Stomach smooth muscle (tissue), 2 donors: ENCODE data around the gene ZMAT2.
"Not testable (repeated sequence)": the region's sequence is repeated elsewhere in the genome, so short reads cannot be mapped to it uniquely, and the experiment has no call there.

ENCODE experiments used
- H3K27ac ChIP-seq: one replicate; pipeline ENCODE4 v1.7.0; 2013; ENCODE audit warnings: mild to moderate bottlenecking, low read length, inconsistent platforms
- H3K27me3 ChIP-seq, 2 donors: one replicate each; pipeline ENCODE4 v1.7.0; 2013; ENCODE audit warnings: low read length in 2 of 2; ENCODE audit not compliant: insufficient read depth in 2 of 2, control insufficient read depth in 1 of 2
- H3K36me3 ChIP-seq, 2 donors: one replicate each; pipeline ENCODE4 v1.7.0; 2013; ENCODE audit warnings: low read length in 2 of 2; ENCODE audit not compliant: control insufficient read depth in 2 of 2, insufficient read depth in 2 of 2
- H3K4me1 ChIP-seq: one replicate; pipeline ENCODE4 v1.7.0; 2013; ENCODE audit warnings: low read length; ENCODE audit not compliant: control insufficient read depth, insufficient read depth
- H3K4me3 ChIP-seq, 2 donors: one replicate each; pipeline ENCODE4 v1.7.0; 2013; ENCODE audit warnings: low read length in 2 of 2
- H3K9ac ChIP-seq, 2 donors: one replicate each; pipeline ENCODE4 v1.7.0; 2013; ENCODE audit warnings: low read length in 2 of 2, mild to moderate bottlenecking in 1 of 2
- H3K9me3 ChIP-seq, 2 donors: one replicate each; pipeline ENCODE4 v1.7.0; 2013; ENCODE audit warnings: low read length in 2 of 2; ENCODE audit not compliant: control insufficient read depth in 2 of 2
- donor health status: healthy.
- donor health status: Pancreatic carcinoma.

Gene ZMAT2

GRCh38 chr5:140674211-140674610 lies 26.0 kb upstream of the ZMAT2 start:
- Histone ChIP-seq H3K27ac (no peak overlapping the region), H3K4me3 (no peak overlapping the region), H3K36me3 (peaks cover 31 to 44% of the 10 kb centered on the region in 2 donors), H3K4me1 (no peaks in the 10 kb centered on the region), H3K9ac (no peak overlapping the region), H3K9me3 (no peaks in the 10 kb centered on the region), H3K27me3 (no peaks in the 10 kb centered on the region)

- Histone ChIP-seq H3K9ac (no peak overlapping the region), H3K27ac (no peak overlapping the region), H3K36me3 (peaks cover 32 to 44% of the 10 kb centered on the region in 2 donors), H3K4me1 (no peaks in the 10 kb centered on the region), H3K4me3 (no peak overlapping the region), H3K27me3 (no peaks in the 10 kb centered on the region), H3K9me3 (no peaks in the 10 kb centered on the region)
These were observed 25.6 kb upstream of the ZMAT2 start for GRCh38 chr5:140674629-140675028.

- Histone ChIP-seq H3K4me3 (no peak overlapping the region), H3K27ac (no peak overlapping the region), H3K36me3 (peaks cover 42 to 59% of the 10 kb centered on the region in 2 donors), H3K9ac (no peak overlapping the region), H3K27me3 (no peaks in the 10 kb centered on the region), H3K4me1 (no peaks in the 10 kb centered on the region), H3K9me3 (no peaks in the 10 kb centered on the region)
These were observed 22.3 kb upstream of the ZMAT2 start for GRCh38 chr5:140677947-140678346.

DNA sequence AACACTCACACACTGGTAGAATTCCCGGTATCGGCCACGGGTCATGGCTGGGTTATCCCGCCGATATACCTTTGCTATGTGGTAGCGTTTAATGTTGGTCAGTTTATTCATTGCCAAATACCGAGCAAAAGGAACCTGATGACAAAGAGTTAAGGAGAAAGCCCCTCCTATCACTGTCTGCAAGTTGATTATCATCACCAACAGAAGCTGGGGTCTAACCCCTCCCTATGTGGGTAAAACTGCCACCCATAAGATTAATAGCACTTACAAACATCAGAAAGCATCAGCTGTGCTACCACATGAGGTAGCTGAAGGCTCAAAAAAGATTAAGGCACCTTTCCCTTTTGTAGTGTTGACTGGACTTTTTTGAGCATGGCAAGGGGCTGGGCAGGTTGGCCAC lies 21.3 kb upstream of the ZMAT2 start:
- peaks cover 48 to 59% of the 10 kb centered on the region in 2 donors for H3K36me3 ChIP-seq
- H3K27ac ChIP-seq, result no peak overlapping the region

DNA sequence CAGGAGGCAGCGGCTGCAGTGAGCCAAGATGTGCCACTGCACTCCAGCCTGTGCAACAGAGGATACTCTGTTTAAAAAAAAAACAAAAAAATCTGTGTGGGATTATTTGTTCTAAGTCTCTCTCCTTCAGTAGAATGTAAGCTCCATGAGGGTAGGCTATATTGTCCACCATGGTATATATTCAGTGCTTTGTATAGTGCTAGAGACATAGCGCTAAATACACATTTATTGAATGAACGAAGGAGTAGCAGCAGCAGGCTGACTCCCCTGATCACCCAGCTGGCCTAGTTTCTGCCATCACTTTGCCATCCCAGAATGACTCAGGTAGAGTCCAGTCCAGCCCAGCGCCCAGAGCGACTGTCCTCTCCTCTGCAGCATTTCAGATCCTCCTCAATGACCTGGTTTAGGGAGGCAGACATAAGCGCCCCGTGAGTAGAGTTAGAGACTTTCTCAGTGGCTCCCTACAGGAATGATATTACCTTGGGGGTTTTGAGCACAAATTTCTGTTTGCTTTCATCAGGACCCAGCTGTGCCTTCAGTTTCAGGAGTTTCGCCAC lies 9.8 kb upstream of the ZMAT2 start:
- Histone ChIP-seq H3K4me3 (peak overlapping the region; percentile 81 to 98), H3K9ac (peak overlapping the region; percentile 81 to 91), H3K9me3 (no peaks in the 10 kb centered on the region), H3K27me3 (no peaks in the 10 kb centered on the region), H3K27ac (peak overlapping the region; percentile 69), H3K36me3 (peaks cover 14% of the 10 kb centered on the region in 2 donors), H3K4me1 (peaks cover 17% of the 10 kb centered on the region)

More for the DNA sequence above, 21.3 kb upstream of the ZMAT2 start:
- Histone ChIP-seq H3K4me3 (no peak overlapping the region), H3K9me3 (no peaks in the 10 kb centered on the region), H3K4me1 (no peaks in the 10 kb centered on the region), H3K27me3 (no peaks in the 10 kb centered on the region), H3K9ac (no peak overlapping the region)

DNA sequence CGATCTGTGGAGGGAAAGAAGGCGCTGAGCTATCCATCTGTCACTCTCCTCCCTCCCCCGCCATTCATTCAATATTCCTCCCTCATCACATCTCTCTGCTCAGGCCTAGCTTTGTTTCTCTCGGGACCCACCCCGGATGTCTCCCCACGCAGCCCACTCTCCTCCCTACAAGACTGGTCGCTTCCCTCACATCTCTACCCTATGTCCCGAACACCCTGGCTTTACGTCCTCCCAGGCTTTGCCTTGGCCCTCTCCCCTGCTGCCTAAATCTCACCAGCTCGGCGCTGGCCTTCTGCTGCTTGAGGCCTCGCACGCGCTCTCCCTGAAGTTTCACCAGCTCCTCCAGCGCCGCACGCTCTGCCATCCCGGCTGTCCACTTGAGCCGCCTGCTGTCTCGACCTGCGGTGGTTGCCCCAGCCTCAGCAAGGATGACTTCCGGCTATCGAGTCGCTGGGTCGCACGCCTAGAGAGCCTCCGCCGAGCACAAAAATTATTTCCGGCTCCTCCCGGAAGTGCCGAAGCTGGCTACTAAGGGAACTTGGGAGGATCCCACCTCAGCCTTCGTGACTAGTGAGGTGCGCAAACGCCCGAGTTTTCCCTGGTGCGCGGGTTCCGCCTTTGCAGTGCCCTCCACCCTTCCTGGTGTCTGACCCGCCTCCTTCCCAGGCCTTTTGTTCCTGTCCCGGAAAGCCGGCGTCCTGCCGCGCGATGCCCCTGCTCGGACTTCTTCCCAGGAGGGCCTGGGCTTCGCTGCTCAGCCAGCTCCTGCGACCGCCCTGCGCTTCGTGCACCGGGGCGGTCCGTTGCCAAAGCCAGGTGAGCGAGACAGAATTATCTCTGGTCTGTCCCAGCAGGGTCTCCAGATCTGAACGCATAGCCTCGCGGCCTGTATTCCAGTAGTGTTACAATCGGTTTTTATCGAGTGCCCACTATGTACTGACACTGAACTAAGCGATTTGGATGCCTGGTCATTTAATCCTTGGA lies 9.0 kb upstream of the ZMAT2 start, which contains the start of the genes HARS1 and HARS2:
Gene HARS1 (minus strand): TSS at position 430 of the 984 bp plus-strand sequence. CDS start 66 bp downstream, at position 364.
Gene HARS2 (plus strand): TSS at position 515 of the 984 bp plus-strand sequence. CDS start 194 bp downstream, at position 709.
- Histone ChIP-seq H3K4me1 (peaks cover 17% of the 10 kb centered on the region), H3K36me3 (peaks cover 21 to 22% of the 10 kb centered on the region in 2 donors), H3K9ac (peak within 1 kb of the TSS; percentile 81 to 91), H3K4me3 (peak within 1 kb of the TSS; percentile 81 to 98), H3K9me3 (no peaks in the 10 kb centered on the region), H3K27me3 (no peaks in the 10 kb centered on the region), H3K27ac (peak within 1 kb of the TSS; percentile 69)

- Histone ChIP-seq H3K4me1 (peaks cover 17% of the 10 kb centered on the region), H3K27me3 (no peaks in the 10 kb centered on the region), H3K27ac (no peak overlapping the region), H3K9ac (no peak overlapping the region), H3K36me3 (peaks cover 43 to 50% of the 10 kb centered on the region in 2 donors), H3K4me3 (no peak overlapping the region), H3K9me3 (no peaks in the 10 kb centered on the region)
These were observed 6.0 kb upstream of the ZMAT2 start for GRCh38 chr5:140694276-140694675.

DNA sequence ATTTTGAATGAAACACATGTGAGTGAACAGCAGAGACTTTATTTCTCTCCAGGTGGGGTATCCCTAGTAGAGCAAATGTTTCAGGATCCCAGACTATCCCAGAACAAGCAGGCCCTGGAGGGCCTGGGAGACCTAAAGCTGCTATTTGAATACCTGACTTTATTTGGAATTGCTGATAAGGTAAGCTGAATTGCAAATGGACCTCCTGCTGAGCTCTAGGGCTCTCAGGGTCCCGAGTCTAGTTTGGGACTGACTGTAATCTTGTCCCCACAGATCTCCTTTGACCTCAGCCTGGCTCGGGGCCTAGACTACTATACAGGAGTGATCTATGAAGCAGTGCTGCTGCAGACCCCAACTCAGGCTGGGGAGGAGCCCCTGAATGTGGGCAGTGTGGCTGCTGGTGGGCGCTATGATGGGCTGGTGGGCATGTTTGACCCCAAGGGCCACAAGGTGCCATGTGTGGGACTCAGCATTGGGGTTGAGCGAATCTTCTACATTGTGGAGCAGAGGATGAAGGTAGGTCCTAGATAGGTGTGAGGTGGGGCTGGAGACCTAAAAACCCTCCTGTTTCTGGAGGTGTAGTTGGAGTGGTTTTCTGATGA lies 3.3 kb upstream of the ZMAT2 start:
- Histone ChIP-seq H3K4me3 (no peak overlapping the region), H3K4me1 (peaks cover 24% of the 10 kb centered on the region), H3K9ac (no peak overlapping the region), H3K36me3 (peaks cover 46 to 55% of the 10 kb centered on the region in 2 donors), H3K27ac (no peak overlapping the region), H3K27me3 (no peaks in the 10 kb centered on the region), H3K9me3 (no peaks in the 10 kb centered on the region)

DNA sequence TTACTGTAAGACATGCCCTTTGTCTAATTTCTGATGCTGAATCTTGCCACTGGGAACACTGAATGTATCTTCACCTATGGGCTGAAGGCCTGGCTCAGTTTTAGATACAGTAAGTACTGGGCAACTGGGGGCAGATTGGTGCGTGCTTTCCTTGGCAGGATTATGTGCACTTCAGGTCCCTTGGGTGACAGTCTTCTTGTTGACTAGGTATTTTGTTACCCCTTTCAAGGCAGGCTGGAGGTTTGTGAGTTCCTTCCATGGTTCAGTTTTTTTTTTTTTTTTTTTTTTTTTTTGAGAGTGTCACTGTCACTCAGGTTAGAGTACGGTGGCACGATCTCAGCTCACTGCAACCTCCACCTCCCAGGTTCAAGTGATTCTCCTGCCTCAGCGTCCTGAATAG lies 7.6 kb downstream of the ZMAT2 start:
- Histone ChIP-seq H3K4me3 (no peak overlapping the region), H3K4me1 (no peaks in the 10 kb centered on the region), H3K27me3 (no peaks in the 10 kb centered on the region), H3K9me3 (no peaks in the 10 kb centered on the region), H3K27ac (no peak overlapping the region), H3K9ac (no peak overlapping the region), H3K36me3 (peaks cover 26 to 28% of the 10 kb centered on the region in 2 donors)

- not testable (repeated sequence) for H3K4me1 ChIP-seq, H3K9me3 ChIP-seq, H3K27ac ChIP-seq, H3K9ac ChIP-seq, H3K4me3 ChIP-seq, H3K27me3 ChIP-seq
- H3K36me3 ChIP-seq, result peaks cover 19 to 22% of the 10 kb centered on the region in 2 donors
These were observed 8.5 kb downstream of the ZMAT2 start for GRCh38 chr5:140708787-140709186.
